ENCODE results near the gene HIVEP2.

HIVEP2 gene

GRCh38 chr6:142726616-142727015 is 218.4 kb downstream of the HIVEP2 start:
- no peak for DNase-seq

GRCh38 chr6:142725024-142725770 is 219.8 kb downstream of the HIVEP2 start:
- DNase-seq, result no peak

GRCh38 chr6:142722841-142723240 is 222.1 kb downstream of the HIVEP2 start:
- no peak for DNase-seq

GRCh38 chr6:142722012-142722411 is 223.0 kb downstream of the HIVEP2 start:
- no peak for DNase-seq

- no peak for DNase-seq
These were observed 223.6 kb downstream of the HIVEP2 start for GRCh38 chr6:142721215-142721920.

- DNase-seq, result no peak
These were observed 226.2 kb downstream of the HIVEP2 start for GRCh38 chr6:142718667-142719191.

- no peak for DNase-seq
These were observed 228.9 kb downstream of the HIVEP2 start for GRCh38 chr6:142716097-142716496.

GRCh38 chr6:142714951-142715785 is 229.8 kb downstream of the HIVEP2 start:
- DNase-seq, result no peak

GRCh38 chr6:142713959-142714358 is 231.0 kb downstream of the HIVEP2 start:
- no peak for DNase-seq

GRCh38 chr6:142712231-142712630 is 232.7 kb downstream of the HIVEP2 start:
- no peak for DNase-seq

GRCh38 chr6:142708651-142709050 is 236.3 kb downstream of the HIVEP2 start:
- no peak for DNase-seq

- no peak for DNase-seq
These were observed 237.7 kb downstream of the HIVEP2 start for GRCh38 chr6:142707255-142707654.

GRCh38 chr6:142706210-142706609 is 238.8 kb downstream of the HIVEP2 start:
- no peak for DNase-seq

- DNase-seq, result no peak
These were observed 239.9 kb downstream of the HIVEP2 start for GRCh38 chr6:142705054-142705453.

- DNase-seq, result peak; percentile 13 to 76
These were observed 242.2 kb downstream of the HIVEP2 start for GRCh38 chr6:142702501-142703460.

Data from CD4-positive, alpha-beta T cell treated with Interferon alpha-2 for 1 hour (primary cell).